Measurements from ENCODE around the gene CCDC150. TPM values are rescaled to one million over a fixed set of nuclear protein-coding genes. Genes with fewer than 3 reads are reported as not detected.
"Not testable (repeated sequence)": the region's sequence is repeated elsewhere in the genome, so short reads cannot be mapped to it uniquely, and the experiment has no call there.

CCDC150 gene
- 1 to 10 TPM in 11 of 12 donors, not detected in 1; 2.4 to 9.4 (median 5.0) TPM for polyA plus RNA-seq (ENCODE audit: insufficient read length in 12 of 12)
- long read RNA-seq, donor 1: 0 reads
- long read RNA-seq, donor 2: 0 reads
- long read RNA-seq, donor 3: 0 reads
- long read RNA-seq, donor 4, partial matches to known transcripts: 0 of 1 reads
- long read RNA-seq, donor 4, other reads (novel, unspliced or antisense): 0 of 1 reads
- long read RNA-seq, donor 5: 0 reads
- long read RNA-seq, donor 6: 0 reads
- long read RNA-seq, donor 7: 0 reads
- long read RNA-seq, donor 8: 0 reads
- long read RNA-seq, donor 9: 0 reads
- long read RNA-seq, donor 10: 0 reads
- long read RNA-seq, donor 11: 0 reads

- peak; percentile 95 for DNase-seq
These were observed at the start of gene CCDC150 for GRCh38 chr2:196639180-196640030. Gene CCDC150 (plus strand): TSS chr2:196639715. CDS start chr2:196639767, 52 bp downstream.

GRCh38 chr2:196590286-196590685 lies 49.2 kb upstream of the CCDC150 start:
- DNase-seq: no peak

- no peak for DNase-seq
These were observed 48.5 kb upstream of the CCDC150 start for GRCh38 chr2:196591004-196591403.

DNA sequence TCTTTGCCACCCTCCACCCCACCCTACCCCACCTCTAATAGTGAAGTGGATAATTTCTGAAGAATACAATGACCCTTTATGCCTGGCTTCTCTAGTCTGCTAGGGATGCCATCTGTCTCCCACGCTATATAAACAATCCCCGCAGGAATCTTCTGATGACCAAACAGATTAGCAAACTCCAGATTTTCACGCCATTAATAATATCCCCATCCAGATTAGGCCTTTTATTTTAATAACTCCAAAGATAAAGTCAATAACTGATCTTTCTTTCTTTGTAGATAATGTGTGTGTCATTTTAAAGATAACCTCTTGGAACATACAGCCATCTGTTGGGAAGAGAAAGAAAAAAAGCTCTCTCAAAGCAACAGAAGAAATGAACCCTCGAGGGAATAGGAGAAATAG lies 47.9 kb upstream of the CCDC150 start:
- no peak for DNase-seq

DNA sequence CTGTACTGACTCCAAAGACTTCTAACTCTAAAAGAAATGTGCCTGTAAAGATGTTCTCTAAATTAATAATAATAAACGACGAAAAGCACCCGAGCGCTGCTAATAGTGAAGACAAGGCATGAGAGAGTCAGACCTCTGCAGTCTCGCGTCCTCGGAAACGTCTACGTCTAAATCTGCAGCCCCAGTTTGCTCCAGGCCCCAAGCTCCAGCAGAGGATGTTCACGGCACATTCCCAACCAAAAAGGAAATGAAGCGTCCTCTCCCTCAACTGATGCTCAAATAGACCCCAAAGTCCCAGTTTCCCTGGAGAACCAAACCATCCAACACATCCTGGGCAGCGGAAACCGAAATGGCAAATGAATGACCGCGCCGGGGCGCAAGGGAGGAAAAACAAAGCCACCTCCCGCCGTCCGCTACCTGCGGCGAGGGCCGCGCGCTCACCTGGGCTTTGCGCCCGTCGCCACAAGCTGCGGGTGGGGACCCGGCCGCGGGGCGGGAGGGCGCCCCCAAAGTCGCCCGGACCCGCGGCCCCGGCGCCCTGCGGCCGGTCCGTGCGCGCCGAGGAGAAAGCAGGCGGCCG lies 47.1 kb upstream of the CCDC150 start:
- DNase-seq: peak; percentile 61

GRCh38 chr2:196592911-196593881 lies 46.3 kb upstream of the CCDC150 start, which contains the start of gene HECW2:
Gene HECW2 (minus strand): TSS chr2:196593554.
- peak; percentile 56 for DNase-seq

- DNase-seq: no peak
These were observed 45.4 kb upstream of the CCDC150 start for GRCh38 chr2:196594158-196594557.

DNA sequence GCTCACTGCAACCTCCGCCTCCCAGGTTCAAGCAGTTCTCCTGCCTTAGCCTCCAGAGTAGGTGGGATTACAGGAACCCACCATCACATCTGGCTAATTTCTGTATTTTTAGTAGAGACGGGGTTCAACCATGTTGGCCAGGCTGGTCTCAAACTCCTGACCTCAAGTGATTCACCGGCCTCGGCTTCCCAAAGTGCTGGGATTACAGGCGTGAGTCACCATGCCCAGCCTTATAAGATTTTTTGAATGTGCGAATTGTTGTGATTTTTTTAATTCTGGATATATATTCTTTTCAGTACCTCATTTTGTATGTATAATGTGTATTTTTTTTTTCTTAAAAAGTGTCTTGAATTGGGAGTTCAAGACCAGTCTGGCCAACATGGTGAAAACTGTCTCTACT lies 42.0 kb upstream of the CCDC150 start:
- DNase-seq: no peak

- DNase-seq: no peak
These were observed 41.1 kb upstream of the CCDC150 start for GRCh38 chr2:196598412-196598811.

DNA sequence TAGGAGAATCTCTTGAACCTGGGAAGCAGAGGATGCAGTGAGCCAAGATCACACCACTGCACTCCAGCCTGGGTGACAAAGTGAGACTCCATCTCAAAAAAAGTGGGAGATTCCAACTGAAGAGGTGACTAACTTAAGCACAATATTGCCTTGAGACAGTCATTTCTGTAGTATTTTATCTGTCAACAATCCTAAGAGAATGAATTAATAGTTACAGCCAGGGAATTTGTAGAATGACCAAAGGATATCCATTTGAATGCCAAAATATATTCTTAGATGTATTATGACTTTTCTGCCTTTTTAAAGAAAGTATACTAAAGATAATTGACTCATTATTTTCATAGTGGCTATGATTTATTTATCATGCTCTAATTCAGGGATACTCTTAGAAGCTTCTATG lies 40.7 kb upstream of the CCDC150 start:
- no peak for DNase-seq

- no peak for DNase-seq
These were observed 37.8 kb upstream of the CCDC150 start for GRCh38 chr2:196601430-196602306.

GRCh38 chr2:196604196-196604595 lies 35.3 kb upstream of the CCDC150 start:
- no peak for DNase-seq

DNA sequence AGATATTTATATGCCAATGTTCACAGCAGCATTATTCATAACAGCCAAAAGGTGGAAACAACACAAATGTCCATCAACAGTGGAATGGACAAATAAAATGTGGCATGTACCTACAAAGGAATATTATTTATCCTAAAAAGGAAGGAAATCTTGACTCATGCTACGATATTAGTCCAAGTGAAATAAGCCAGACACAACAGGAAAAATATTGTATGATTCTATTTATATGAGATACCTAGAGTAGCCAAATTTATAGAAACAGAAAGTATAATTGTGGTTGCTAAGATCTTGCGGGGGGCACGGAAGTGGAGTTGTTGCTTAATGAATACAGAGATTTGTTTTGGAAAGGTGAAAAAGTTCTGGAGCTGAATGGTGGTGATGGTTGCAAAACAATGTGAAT lies 33.0 kb upstream of the CCDC150 start:
- DNase-seq: no peak

GRCh38 chr2:196607073-196607472 lies 32.4 kb upstream of the CCDC150 start:
- DNase-seq: no peak

- not testable (repeated sequence) for DNase-seq
These were observed 31.6 kb upstream of the CCDC150 start for GRCh38 chr2:196607896-196608295.

DNA sequence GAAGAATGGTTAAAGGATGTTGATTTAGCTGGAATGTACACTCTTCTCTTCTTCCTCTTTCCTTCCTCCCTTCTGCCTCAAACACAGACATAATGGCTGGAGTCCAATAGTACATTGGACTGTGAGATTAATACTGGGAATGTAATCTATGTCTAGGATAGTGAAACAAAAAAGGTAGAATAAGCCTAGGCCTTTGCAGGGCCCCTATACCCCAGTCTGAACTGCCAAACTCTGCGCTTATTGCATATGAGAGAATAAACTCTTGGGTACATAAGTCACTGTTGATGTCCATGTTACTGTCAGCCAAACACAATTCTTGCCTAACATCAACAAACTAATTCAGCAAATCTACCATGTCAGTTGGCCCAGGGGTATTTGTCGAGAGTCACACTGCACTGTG lies 29.7 kb upstream of the CCDC150 start:
- DNase-seq: no peak

GRCh38 chr2:196610796-196611195 lies 28.7 kb upstream of the CCDC150 start:
- DNase-seq: no peak

DNA sequence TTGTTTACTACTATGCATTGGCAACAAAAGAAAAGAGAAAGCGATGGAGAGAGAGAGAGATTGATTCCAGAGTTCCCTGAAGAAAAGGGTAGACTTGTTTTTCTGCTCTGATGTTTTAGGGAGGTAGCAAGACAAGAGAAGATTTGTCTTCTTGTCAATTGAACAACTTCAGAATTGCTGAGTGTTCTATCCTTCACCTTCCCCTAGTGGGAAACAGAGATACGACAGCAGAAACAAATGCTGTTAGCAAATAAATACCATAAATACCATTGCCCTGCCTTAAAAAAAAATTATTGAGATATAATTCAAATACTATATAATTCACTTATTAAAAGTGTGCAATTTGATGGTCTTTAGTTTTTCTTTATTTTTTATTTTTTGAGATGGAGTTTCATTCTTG lies 26.2 kb upstream of the CCDC150 start:
- DNase-seq: no peak

DNA sequence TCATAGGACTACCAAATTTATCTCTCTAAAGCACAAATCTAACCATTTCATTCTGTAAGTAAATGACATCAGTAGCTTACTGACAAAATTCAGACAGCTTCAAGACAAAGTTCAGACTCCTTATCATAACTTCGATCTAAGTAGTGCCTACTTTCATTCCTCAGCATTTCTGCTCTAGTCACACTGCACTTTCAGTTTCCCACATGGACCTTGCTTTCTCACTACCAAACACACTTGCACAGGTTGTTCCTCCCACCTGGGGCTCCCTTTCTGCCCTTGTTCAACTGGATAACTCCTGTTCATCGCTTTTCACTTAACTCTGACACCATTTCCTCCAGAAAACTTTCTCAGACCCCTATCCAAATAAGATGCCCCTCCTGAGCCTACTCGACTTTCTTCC lies 22.1 kb upstream of the CCDC150 start:
- no peak for DNase-seq

GRCh38 chr2:196618661-196619060 lies 20.9 kb upstream of the CCDC150 start:
- DNase-seq: no peak

Data from muscle of arm (tissue), 14 donors.